Hepatocyte (in vitro differentiated cells): Measurements from ENCODE around the gene SERPINB1. TPM values are rescaled to one million over a fixed set of nuclear protein-coding genes. Genes with fewer than 3 reads are reported as not detected.

ENCODE experiments used
- DNase-seq: peaks from one replicate; pipeline ENCODE4 v3.0.0-alpha.2; 2016; ENCODE audit warnings: low spot score
- H2AFZ ChIP-seq: fragments of 200-600 bp; sonication (generic); 2 replicates; pipeline ENCODE4 v1.6.0; 2016; ENCODE audit warnings: antibody characterized with exemption, mild to moderate bottlenecking
- H3K27ac ChIP-seq: fragments of 200-600 bp; sonication (generic); 2 replicates; pipeline ENCODE4 v1.5.1; 2016; ENCODE audit warnings: mild to moderate bottlenecking
- H3K27me3 ChIP-seq: fragments of 200-600 bp; sonication (generic); 2 replicates; pipeline ENCODE4 v1.6.1; 2016
- H3K36me3 ChIP-seq: fragments of 200-600 bp; sonication (generic); replicated peaks from 2 replicates; pipeline ENCODE4 v1.5.1; 2016; ENCODE audit warnings: low read depth; ENCODE audit not compliant: insufficient read depth
- H3K4me1 ChIP-seq: fragments of 200-600 bp; sonication (generic); 2 replicates; pipeline ENCODE4 v1.5.1; 2016; ENCODE audit warnings: mild to moderate bottlenecking, moderate library complexity; ENCODE audit not compliant: insufficient read depth
- H3K4me2 ChIP-seq: fragments of 200-600 bp; sonication (generic); 2 replicates; pipeline ENCODE4 v1.6.0; 2016
- H3K4me3 ChIP-seq: fragments of 200-600 bp; sonication (generic); 2 replicates; pipeline ENCODE4 v1.5.1; 2016; ENCODE audit warnings: mild to moderate bottlenecking
- H3K79me2 ChIP-seq: fragments of 200-600 bp; sonication (generic); 2 replicates; pipeline ENCODE4 v1.6.0; 2017; ENCODE audit warnings: mild to moderate bottlenecking
- H3K9me2 ChIP-seq: fragments of 200-600 bp; sonication (generic); replicated peaks from 2 replicates; pipeline ENCODE4 v1.6.0; 2017; ENCODE audit warnings: mild to moderate bottlenecking; ENCODE audit not compliant: insufficient read depth
- H3K9me3 ChIP-seq: fragments of 200-600 bp; sonication (generic); 2 replicates; pipeline ENCODE4 v1.5.1; 2016; ENCODE audit warnings: low read depth, mild to moderate bottlenecking
- H4K20me1 ChIP-seq: fragments of 200-600 bp; sonication (generic); 2 replicates; pipeline ENCODE4 v1.6.0; 2016; ENCODE audit warnings: mild to moderate bottlenecking; ENCODE audit not compliant: insufficient read depth, poor library complexity, severe bottlenecking
- CTCF ChIP-seq: fragments of 200-600 bp; sonication (generic); IDR thresholded peaks from 2 replicates; pipeline ENCODE4 v1.5.1; 2016; ENCODE audit warnings: antibody characterized with exemption, mild to moderate bottlenecking; ENCODE audit not compliant: poor library complexity
- EZH2 ChIP-seq: fragments of 200-600 bp; sonication (generic); IDR thresholded peaks from 2 replicates; pipeline ENCODE4 v1.6.1; 2016; ENCODE audit warnings: antibody characterized with exemption, mild to moderate bottlenecking, borderline replicate concordance
- EZH2phosphoT487 ChIP-seq: fragments of 200-600 bp; sonication (generic); IDR thresholded peaks from one replicate; pipeline ENCODE4 v1.6.1; 2018; ENCODE audit warnings: antibody characterized with exemption, mild to moderate bottlenecking, low read depth, moderate library complexity; ENCODE audit not compliant: unreplicated experiment, severe bottlenecking
- WGBS: methylation state at CpG from one replicate; pipeline ENCODE4 v1.1.6; 2016; ENCODE audit warnings: low lambda C conversion rate; ENCODE audit errors: missing lambda C conversion rate; 5-methylcytosine and 5-hydroxymethylcytosine counted together
- polyA plus RNA-seq: library from polyadenylated mRNA; unstranded; fragments of >200 nt; fragmentation: Nextera tagmentation; extraction: Ambion mirVana; gene quantifications from 2 replicates; pipeline ENCODE4 v1.2.1, GENCODE V29; 2016
- total RNA-seq: library from RNA; depleted of rRNA; stranded (reverse); fragments of >200 nt; gene quantifications from 2 replicates; pipeline ENCODE4 v1.2.3, GENCODE V29; 2014

The SERPINB1 gene
- total and polyA plus RNA-seq, 2 experiments from 2014 or later, result 45.9 to 57.0 TPM

- H3K4me3 ChIP-seq, result no peak overlapping the region
- H4K20me1 ChIP-seq, result no peaks in the 10 kb centered on the region
- H3K4me2 ChIP-seq, result peak overlapping the region; percentile 85
- no peaks in the 10 kb centered on the region for H3K36me3 ChIP-seq
- no peaks in the 10 kb centered on the region for H3K9me2 ChIP-seq
- peak overlapping the region; percentile 95 for H3K27ac ChIP-seq
- DNase-seq, result no peak
- no peaks in the 10 kb centered on the region for H3K9me3 ChIP-seq
- no peaks in the 10 kb centered on the region for H3K27me3 ChIP-seq
- peaks cover 12% of the 10 kb centered on the region for H3K79me2 ChIP-seq
- WGBS, result 49% methylated on average over 12 of the region's 12 CpGs
- TF ChIP-seq EZH2 (no peak), EZH2phosphoT487 (no peak), CTCF (no peak)
- H3K4me1 ChIP-seq, result peaks cover 32% of the 10 kb centered on the region
- H2AFZ ChIP-seq, result no peak overlapping the region
Observed at GRCh38 chr6:2839982-2840748, 1.5 kb downstream of the SERPINB1 start.

DNA sequence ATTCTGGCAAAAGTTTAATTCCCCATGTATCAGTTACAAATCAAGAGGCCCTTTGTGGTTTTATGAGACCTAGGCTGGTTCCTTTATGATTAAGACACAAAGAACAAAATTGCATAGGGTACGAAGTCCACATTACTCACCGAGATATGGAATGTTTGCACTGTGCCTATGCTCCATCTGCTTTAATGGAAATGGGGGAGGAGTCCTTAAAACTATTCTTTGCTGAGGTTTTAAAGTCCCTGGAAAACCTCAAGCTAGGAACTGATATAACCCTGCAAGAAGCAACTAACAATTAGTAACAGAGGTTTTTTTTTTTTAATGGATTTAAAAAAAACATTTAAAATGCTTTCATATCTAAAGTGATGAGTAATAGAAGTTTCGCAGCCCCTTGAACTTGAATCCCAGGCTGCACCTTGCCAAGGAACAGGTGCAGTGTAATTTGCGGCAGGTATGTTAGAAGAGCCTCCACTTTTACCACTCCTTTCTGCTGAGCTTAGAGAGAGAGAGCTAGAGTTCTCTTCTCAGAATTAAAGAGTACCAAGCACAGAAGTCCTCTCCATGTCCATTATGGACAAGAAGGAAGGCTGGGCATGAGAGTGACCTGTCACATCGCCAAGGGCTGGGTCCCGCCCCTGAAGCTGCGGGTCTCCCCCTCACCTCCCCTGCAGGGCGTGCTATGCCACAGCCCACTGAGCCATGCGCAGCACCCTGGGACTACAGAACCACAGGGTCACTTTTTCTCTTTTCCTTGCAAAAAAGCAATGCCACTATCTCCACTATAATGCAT is 2.3 kb downstream of the SERPINB1 start:
- peak overlapping the region; percentile 85 for H3K4me2 ChIP-seq
- no peak overlapping the region for H3K4me3 ChIP-seq
- H3K27ac ChIP-seq, result peak overlapping the region; percentile 95
- H4K20me1 ChIP-seq, result no peaks in the 10 kb centered on the region
- H3K4me1 ChIP-seq, result peaks cover 32% of the 10 kb centered on the region
- no peaks in the 10 kb centered on the region for H3K9me2 ChIP-seq
- no peaks in the 10 kb centered on the region for H3K27me3 ChIP-seq
- TF ChIP-seq EZH2 (no peak), EZH2phosphoT487 (no peak), CTCF (no peak)
- H3K36me3 ChIP-seq, result no peaks in the 10 kb centered on the region
- peak; percentile 76 for DNase-seq
- peaks cover 16% of the 10 kb centered on the region for H3K79me2 ChIP-seq
- no peak overlapping the region for H2AFZ ChIP-seq
- WGBS, result 46% methylated on average over 9 of the region's 9 CpGs
- no peaks in the 10 kb centered on the region for H3K9me3 ChIP-seq

GRCh38 chr6:2838251-2838650 is 3.4 kb downstream of the SERPINB1 start:
- no peaks in the 10 kb centered on the region for H3K9me2 ChIP-seq
- peak overlapping the region; percentile 66 for H3K27ac ChIP-seq
- no peaks in the 10 kb centered on the region for H4K20me1 ChIP-seq
- H2AFZ ChIP-seq, result no peak overlapping the region
- no peak overlapping the region for H3K4me3 ChIP-seq
- H3K27me3 ChIP-seq, result no peaks in the 10 kb centered on the region
- no peaks in the 10 kb centered on the region for H3K36me3 ChIP-seq
- WGBS, result 51% methylated on average over 3 of the region's 3 CpGs
- peaks cover 32% of the 10 kb centered on the region for H3K4me1 ChIP-seq
- no peak for TF ChIP-seq EZH2
- H3K79me2 ChIP-seq, result peaks cover 16% of the 10 kb centered on the region
- H3K4me2 ChIP-seq, result peak overlapping the region; percentile 55
- no peak for DNase-seq
- no peaks in the 10 kb centered on the region for H3K9me3 ChIP-seq

DNA sequence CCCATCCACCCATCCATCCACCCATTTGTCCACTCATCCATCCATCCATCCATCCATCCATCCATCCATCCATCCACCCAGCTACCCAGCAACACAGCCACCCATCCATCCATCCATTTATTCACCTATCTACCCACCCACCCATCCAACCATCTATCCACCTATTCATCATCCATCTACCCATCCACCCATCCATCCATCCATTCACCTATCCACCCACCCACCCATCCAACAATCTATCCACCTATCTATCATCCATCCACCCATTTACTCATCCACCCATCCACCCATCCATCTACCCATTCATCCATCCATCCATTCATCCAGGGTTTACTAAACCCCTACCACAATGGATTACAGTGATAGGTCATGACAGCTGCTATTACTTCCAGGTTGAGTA is 7.4 kb downstream of the SERPINB1 start:
- H3K79me2 ChIP-seq, result peaks cover 10% of the 10 kb centered on the region
- no peak overlapping the region for H3K4me3 ChIP-seq
- H3K9me3 ChIP-seq, result no peaks in the 10 kb centered on the region
- no peaks in the 10 kb centered on the region for H4K20me1 ChIP-seq
- no peaks in the 10 kb centered on the region for H3K27me3 ChIP-seq
- no peak overlapping the region for H3K27ac ChIP-seq
- no peak overlapping the region for H3K4me2 ChIP-seq
- no peak for TF ChIP-seq EZH2phosphoT487
- H3K4me1 ChIP-seq, result peaks cover 11% of the 10 kb centered on the region
- H3K36me3 ChIP-seq, result no peaks in the 10 kb centered on the region
- no peak overlapping the region for H2AFZ ChIP-seq
- no peak for DNase-seq
- no peaks in the 10 kb centered on the region for H3K9me2 ChIP-seq
